Transverse colon (tissue), 4 donors: ENCODE measurements around the gene CCDC185.

Experiments
- POLR2AphosphoS5 ChIP-seq, 3 donors: sonication (generic); formaldehyde crosslinking; IDR thresholded peaks; one replicate each; pipeline ENCODE4 v1.6.1; 2016; ENCODE audit warnings: antibody characterized with exemption in 3 of 3
- TF ChIP-seq, protein P1 (sequence below), 5 experiments: fragments of 200-600 bp in 3 of 5; fragments of 450-650 bp in 2 of 5; sonication (generic) in 3 of 5; IDR thresholded peaks; 1 replicate in 2 of 5; 2 replicates in 3 of 5; pipeline ENCODE4 v1.5.1; 2016 to 2017; ENCODE audit warnings: antibody characterized with exemption in 5 of 5, inconsistent platforms in 3 of 5, mild to moderate bottlenecking in 2 of 5, moderate library complexity in 1 of 5

DNA sequence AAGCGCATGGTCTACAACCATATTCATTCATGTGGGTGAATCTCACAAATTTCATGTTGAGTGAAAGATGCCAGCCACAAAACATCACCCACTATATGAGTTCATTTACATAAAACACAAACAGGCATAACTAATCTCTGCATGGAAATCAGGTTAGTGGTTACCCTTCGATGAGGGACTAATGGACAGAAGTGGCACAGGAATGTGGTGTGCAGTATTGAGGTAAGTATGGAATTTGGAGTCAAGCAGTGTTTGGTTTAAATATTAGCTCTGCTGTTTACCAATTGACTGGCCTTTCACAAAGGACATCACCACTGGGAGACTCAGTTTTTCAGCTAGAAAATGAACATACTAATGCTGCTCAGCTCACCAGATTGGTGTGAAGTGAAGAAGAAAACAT, 24.2 kb downstream of the CCDC185 start:
- no peak for TF ChIP-seq POLR2AphosphoS5 (IDR thresholded peaks at IDR 0.05)
- TF ChIP-seq, protein P1, sequence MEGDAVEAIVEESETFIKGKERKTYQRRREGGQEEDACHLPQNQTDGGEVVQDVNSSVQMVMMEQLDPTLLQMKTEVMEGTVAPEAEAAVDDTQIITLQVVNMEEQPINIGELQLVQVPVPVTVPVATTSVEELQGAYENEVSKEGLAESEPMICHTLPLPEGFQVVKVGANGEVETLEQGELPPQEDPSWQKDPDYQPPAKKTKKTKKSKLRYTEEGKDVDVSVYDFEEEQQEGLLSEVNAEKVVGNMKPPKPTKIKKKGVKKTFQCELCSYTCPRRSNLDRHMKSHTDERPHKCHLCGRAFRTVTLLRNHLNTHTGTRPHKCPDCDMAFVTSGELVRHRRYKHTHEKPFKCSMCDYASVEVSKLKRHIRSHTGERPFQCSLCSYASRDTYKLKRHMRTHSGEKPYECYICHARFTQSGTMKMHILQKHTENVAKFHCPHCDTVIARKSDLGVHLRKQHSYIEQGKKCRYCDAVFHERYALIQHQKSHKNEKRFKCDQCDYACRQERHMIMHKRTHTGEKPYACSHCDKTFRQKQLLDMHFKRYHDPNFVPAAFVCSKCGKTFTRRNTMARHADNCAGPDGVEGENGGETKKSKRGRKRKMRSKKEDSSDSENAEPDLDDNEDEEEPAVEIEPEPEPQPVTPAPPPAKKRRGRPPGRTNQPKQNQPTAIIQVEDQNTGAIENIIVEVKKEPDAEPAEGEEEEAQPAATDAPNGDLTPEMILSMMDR (IDR thresholded peaks at IDR 0.05), result no peak
